HepG2 (cell line): ENCODE measurements around the gene MGMT. TPM values are rescaled to one million over a fixed set of nuclear protein-coding genes. Genes with fewer than 3 reads are reported as not detected.
A peak's percentile ranks its signal among the peaks of the same experiment; 100 is the strongest.

ENCODE experiments used
- ATAC-seq: fragments of 200-7000 bp; cut with Tn5 transposase; 3 replicates; pipeline ENCODE4 v1.9.1; 2020; ENCODE audit warnings: mild to moderate bottlenecking, moderate library complexity
- BruUV-seq: library from RNA; stranded (reverse); fragments of 400-500 nt; replicated peaks from 2 replicates; lab custom pipeline; 2021; lab: Mats Ljungman, UMichigan
- CTCF ChIA-PET: fragments of 300-600 bp; formaldehyde crosslinking; extraction: SDS; loops from one replicate; lab custom pipeline; 2021; ENCODE audit warnings: low total read pairs, inconsistent platforms, low intra/inter-chr PET ratio; lab: Yijun Ruan, JAX
- POLR2A ChIA-PET: fragments of 350-600 bp; sonication (Branson Sonifier 250); formaldehyde crosslinking; loops from one replicate; lab custom pipeline; 2020; ENCODE audit warnings: antibody characterized with exemption, inconsistent platforms; lab: Yijun Ruan, JAX
- DNase-seq: peaks from one replicate; pipeline ENCODE4 v3.0.0-alpha.2; 2015; ENCODE audit warnings: low spot score
- FAIRE-seq: peaks from 3 replicates; lab custom pipeline; 2011; peaks lifted over from hg19 to GRCh38; lab: Jason Lieb, UNC
- H2AFZ ChIP-seq: one replicate; pipeline ENCODE4 v1.6.1; 2011; ENCODE audit warnings: low read length, inconsistent platforms
- H3K27ac ChIP-seq: fragments of 300-600 bp; 3 replicates; pipeline ENCODE4 v1.8.0; 2011; ENCODE audit warnings: mixed run types, mild to moderate bottlenecking, mixed read lengths, low read length, inconsistent platforms; ENCODE audit not compliant: insufficient read depth; ENCODE audit errors: extremely low read length
- H3K27me3 ChIP-seq, 2 experiments: fragments of 200-600 bp in 1 of 2; 2 replicates in 1 of 2; 3 replicates in 1 of 2; pipeline versions ENCODE4 v1.6.0 to v1.8.0; 2011; ENCODE audit warnings: low read length in 2 of 2, mild to moderate bottlenecking in 2 of 2, moderate library complexity in 2 of 2, inconsistent platforms in 1 of 2; ENCODE audit not compliant: insufficient read depth in 2 of 2, control insufficient read depth in 1 of 2
- H3K36me3 ChIP-seq, 2 experiments: fragments of 200-600 bp in 1 of 2; replicated peaks in 1 of 2; 2 replicates in 1 of 2; 3 replicates in 1 of 2; pipeline versions ENCODE4 v1.5.1 to v1.8.0; 2011; ENCODE audit warnings: low read length in 2 of 2, inconsistent platforms in 1 of 2; ENCODE audit not compliant: insufficient read depth in 2 of 2, control insufficient read depth in 1 of 2
- H3K4me1 ChIP-seq: 2 replicates; pipeline ENCODE4 v1.5.1; 2012; ENCODE audit warnings: low read length, inconsistent platforms; ENCODE audit not compliant: insufficient read depth
- H3K4me2 ChIP-seq: 2 replicates; pipeline ENCODE4 v1.6.0; 2011; ENCODE audit warnings: low read depth, low read length, inconsistent platforms
- H3K4me3 ChIP-seq, 3 experiments: fragments of 200-600 bp in 1 of 3; sonication (generic), shearing (Covaris generic) in 1 of 3; replicated peaks in 1 of 3; 2 replicates each; pipeline ENCODE4 v1.5.1; 2011 to 2016; ENCODE audit warnings: low read length in 3 of 3, inconsistent platforms in 2 of 3, low read depth in 2 of 3, mild to moderate bottlenecking in 2 of 3, control low read depth in 1 of 3, mixed read lengths in 1 of 3; ENCODE audit not compliant: insufficient read depth in 1 of 3
- H3K79me2 ChIP-seq: one replicate; pipeline ENCODE4 v1.6.1; 2011; ENCODE audit warnings: low read length, inconsistent platforms; ENCODE audit not compliant: insufficient read depth
- H3K9ac ChIP-seq: 2 replicates; pipeline ENCODE4 v1.6.0; 2011; ENCODE audit warnings: mild to moderate bottlenecking, low read depth, low read length, inconsistent platforms; ENCODE audit not compliant: insufficient read depth
- H3K9me3 ChIP-seq: 2 replicates; pipeline ENCODE4 v1.5.1; 2012; ENCODE audit warnings: mild to moderate bottlenecking, low read length
- H4K20me1 ChIP-seq: 2 replicates; pipeline ENCODE4 v1.6.0; 2011; ENCODE audit warnings: inconsistent platforms, mild to moderate bottlenecking, low read length, moderate library complexity; ENCODE audit not compliant: insufficient read depth
- CEBPB ChIP-seq: IDR thresholded peaks from 2 replicates; pipeline ENCODE4 v1.6.1; 2011; ENCODE audit warnings: low read depth, low read length, improper control_type of control experiment, borderline replicate concordance
- FOXJ3 ChIP-seq: sonication (generic); formaldehyde crosslinking; IDR thresholded peaks from 2 replicates; pipeline ENCODE4 v1.4.0; 2020; ENCODE audit warnings: missing genetic modification reagents, mild to moderate bottlenecking, borderline replicate concordance
- MEIS2 ChIP-seq: sonication (generic); formaldehyde crosslinking; IDR thresholded peaks from 2 replicates; pipeline ENCODE4 v1.9.0; 2021; ENCODE audit warnings: mild to moderate bottlenecking, missing genetic modification reagents
- MIXL1 ChIP-seq: IDR thresholded peaks from 2 replicates; pipeline ENCODE4 v1.6.1; 2016
- MNT ChIP-seq: fragments of 450-650 bp; IDR thresholded peaks from 2 replicates; pipeline ENCODE4 v1.6.1; 2016
- SRY ChIP-seq: sonication (generic); formaldehyde crosslinking; IDR thresholded peaks from 2 replicates; pipeline ENCODE4 v1.8.0; 2022; ENCODE audit warnings: mild to moderate bottlenecking, missing genetic modification reagents
- ZNF253 ChIP-seq: sonication (generic); formaldehyde crosslinking; IDR thresholded peaks from 2 replicates; pipeline ENCODE4 v1.8.0; 2022; ENCODE audit warnings: mild to moderate bottlenecking, missing genetic modification reagents, borderline replicate concordance
- ZNF274 ChIP-seq: sonication (generic); formaldehyde crosslinking; IDR thresholded peaks from 2 replicates; pipeline ENCODE4 v1.5.1; 2020; ENCODE audit warnings: mild to moderate bottlenecking, missing genetic modification reagents
- ZNF280B ChIP-seq: sonication (generic); formaldehyde crosslinking; IDR thresholded peaks from 2 replicates; pipeline ENCODE4 v1.5.0; 2020; ENCODE audit warnings: missing genetic modification reagents, mild to moderate bottlenecking, borderline replicate concordance
- ZNF3 ChIP-seq: IDR thresholded peaks from 2 replicates; pipeline ENCODE4 v1.7.0; 2017; ENCODE audit warnings: inconsistent platforms
- ZZZ3 ChIP-seq: sonication (generic); formaldehyde crosslinking; IDR thresholded peaks from 2 replicates; pipeline ENCODE4 v1.4.0; 2020; ENCODE audit warnings: missing genetic modification reagents, mild to moderate bottlenecking, borderline replicate concordance
- WGBS: methylation state at CpG from one replicate; pipeline ENCODE4 v1.1.6; 2017; ENCODE audit warnings: low lambda C conversion rate; 5-methylcytosine and 5-hydroxymethylcytosine counted together
- in situ Hi-C: cut with HindIII; loops from 2 replicates; pipeline ENCODE4 v1.10.0; 2017; ENCODE audit warnings: low pct_unique_long_range_greater_than_20kb; ENCODE audit not compliant: extremely low pct_ligation_motif_present
- intact Hi-C: fragments of 100-400 bp; cut with micrococcal nuclease; formaldehyde crosslinking; loops from one replicate; pipeline ENCODE4 v1.10.0; 2022; ENCODE audit not compliant: unreplicated experiment
- polyA plus RNA-seq, 8 experiments: library from polyadenylated mRNA; depleted of rRNA in 3 of 8; stranded (reverse) in 7 of 8; unstranded in 1 of 8; fragments of >200 nt; fragmentation: Illumina TruSeq in 4 of 8; extraction: Trizol in 4 of 8; gene quantifications; 2 replicates each; pipeline versions ENCODE4 v1.2.1 to v1.2.3, GENCODE V29; 2011 to 2016; ENCODE audit warnings: low read depth in 4 of 8, missing spikeins in 1 of 8, mixed read lengths in 1 of 8; ENCODE audit not compliant: insufficient read depth in 1 of 8
- total RNA-seq, 5 experiments: library from RNA; depleted of rRNA; stranded (reverse); fragments of >200 nt; fragmentation: Illumina TruSeq; extraction: Trizol; gene quantifications; 2 replicates each; pipeline ENCODE4 v1.2.3, GENCODE V29; 2016; ENCODE audit warnings: low read depth in 1 of 5
- TF ChIP-seq, protein P1 (sequence below): sonication (generic); formaldehyde crosslinking; IDR thresholded peaks from 2 replicates; pipeline ENCODE4 v1.4.0; 2020; ENCODE audit warnings: mild to moderate bottlenecking, missing genetic modification reagents

MGMT gene
- total and polyA plus RNA-seq, 2 of the 13 experiments (the other 11 are each of a cell fraction or from before 2014, with no cell fraction given), result 12.0 to 19.5 TPM

DNA sequence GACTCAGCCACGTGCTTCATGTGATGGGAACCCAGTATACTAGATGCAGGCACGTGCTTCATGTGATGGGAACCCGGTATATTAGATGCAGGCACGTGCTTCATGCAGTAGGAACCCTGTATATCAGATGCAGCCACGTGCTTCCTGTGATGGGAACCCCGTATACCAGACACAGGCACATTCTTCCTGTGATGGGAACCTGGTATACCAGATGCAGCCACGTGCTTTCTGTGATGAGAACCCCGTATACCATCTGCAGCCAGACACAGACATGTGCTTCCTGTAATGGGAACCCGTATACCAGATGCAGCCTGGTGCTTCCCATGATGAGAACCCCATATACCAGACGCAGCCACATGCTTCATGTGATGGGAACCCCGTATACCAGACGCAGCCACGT is 44.0 kb downstream of the MGMT start:
- peaks cover 11% of the 10 kb centered on the region for H3K79me2 ChIP-seq
- no peaks in the 10 kb centered on the region for H3K27me3 ChIP-seq
- H3K27ac ChIP-seq, result no peak overlapping the region
- WGBS, result 61% methylated on average over 5 of the region's 13 CpGs
- in situ Hi-C loops, result no loop called here
- ChIA-PET POLR2A (no interaction called here), CTCF (no interaction called here)
- H3K36me3 ChIP-seq, result no peaks in the 10 kb centered on the region
- no peak overlapping the region for H2AFZ ChIP-seq
- H3K4me2 ChIP-seq, result no peak overlapping the region
- TF ChIP-seq MNT, result peak; percentile 97
- TF ChIP-seq MIXL1 (CRISPR knock-in tag), result no peak
- H3K9me3 ChIP-seq, result peaks cover 26% of the 10 kb centered on the region
- no peak for ATAC-seq
- H3K4me3 ChIP-seq, result no peak overlapping the region
- H3K4me1 ChIP-seq, result no peaks in the 10 kb centered on the region
- BruUV-seq, result no TSS peak
- intact Hi-C loops, result no loop called here
- H4K20me1 ChIP-seq, result no peaks in the 10 kb centered on the region
- no peak overlapping the region for H3K9ac ChIP-seq
- no peak for FAIRE-seq
- no peak for DNase-seq

DNA sequence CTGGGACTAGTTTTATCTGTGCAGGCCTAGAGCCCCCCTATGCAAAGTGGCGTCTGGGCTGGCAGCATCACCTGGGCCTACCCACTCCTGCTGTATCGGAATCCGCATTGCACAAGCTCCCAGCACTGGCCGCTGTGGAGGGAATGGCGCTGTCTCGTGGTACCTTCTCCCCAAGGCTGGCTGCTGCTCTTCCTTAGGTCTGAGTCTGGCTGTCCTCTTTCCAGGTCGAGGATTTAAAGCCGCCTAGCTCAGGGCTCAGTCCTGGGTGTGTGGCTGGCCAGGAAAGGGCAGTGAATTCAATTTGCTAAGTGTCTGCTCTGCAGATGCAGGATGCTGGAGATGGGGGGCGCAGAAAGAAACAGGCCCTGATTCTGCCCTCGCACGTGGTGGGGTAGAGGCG is 44.7 kb downstream of the MGMT start:
- ChIA-PET POLR2A (no interaction called here), CTCF (no interaction called here)
- no peak overlapping the region for H3K9ac ChIP-seq
- H3K4me3 ChIP-seq, result no peak overlapping the region
- no peak overlapping the region for H2AFZ ChIP-seq
- DNase-seq (no peak), FAIRE-seq (no peak), ATAC-seq (no peak)
- peaks cover 20% of the 10 kb centered on the region for H3K9me3 ChIP-seq
- H3K36me3 ChIP-seq, result no peaks in the 10 kb centered on the region
- no peaks in the 10 kb centered on the region for H3K27me3 ChIP-seq
- H3K4me1 ChIP-seq, result no peaks in the 10 kb centered on the region
- 92% methylated on average over 10 of the region's 12 CpGs for WGBS
- no peaks in the 10 kb centered on the region for H4K20me1 ChIP-seq
- intact Hi-C loops, result no loop called here
- H3K4me2 ChIP-seq, result no peak overlapping the region
- peaks cover 6% of the 10 kb centered on the region for H3K79me2 ChIP-seq
- in situ Hi-C loops, result no loop called here
- BruUV-seq, result no TSS peak
- no peak overlapping the region for H3K27ac ChIP-seq
- no peak for TF ChIP-seq FOXJ3 (CRISPR knock-in tag)
- no peak for TF ChIP-seq SRY (CRISPR knock-in tag)
- TF ChIP-seq, protein P1, sequence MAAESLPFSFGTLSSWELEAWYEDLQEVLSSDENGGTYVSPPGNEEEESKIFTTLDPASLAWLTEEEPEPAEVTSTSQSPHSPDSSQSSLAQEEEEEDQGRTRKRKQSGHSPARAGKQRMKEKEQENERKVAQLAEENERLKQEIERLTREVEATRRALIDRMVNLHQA (CRISPR knock-in tag), result no peak
- TF ChIP-seq ZNF280B, result no peak
- no peak for TF ChIP-seq ZZZ3 (CRISPR knock-in tag)
- TF ChIP-seq ZNF274, result no peak
- TF ChIP-seq MEIS2, result no peak
- no peak for TF ChIP-seq CEBPB
- no peak for TF ChIP-seq ZNF3 (CRISPR knock-in tag)
- TF ChIP-seq ZNF253, result no peak
